C4-2B (cell line): ENCODE data around the gene MTRF1.

Experiments used
- ZFX ChIP-seq: fragments of 450-650 bp; IDR thresholded peaks from 2 replicates; pipeline ENCODE4 v1.6.1; 2017
- TF ChIP-seq, protein P1 (sequence below): fragments of 450-650 bp; conservative IDR thresholded peaks from 2 replicates; pipeline ENCODE4 v1.5.1; 2017; ENCODE audit warnings: mild to moderate bottlenecking

DNA sequence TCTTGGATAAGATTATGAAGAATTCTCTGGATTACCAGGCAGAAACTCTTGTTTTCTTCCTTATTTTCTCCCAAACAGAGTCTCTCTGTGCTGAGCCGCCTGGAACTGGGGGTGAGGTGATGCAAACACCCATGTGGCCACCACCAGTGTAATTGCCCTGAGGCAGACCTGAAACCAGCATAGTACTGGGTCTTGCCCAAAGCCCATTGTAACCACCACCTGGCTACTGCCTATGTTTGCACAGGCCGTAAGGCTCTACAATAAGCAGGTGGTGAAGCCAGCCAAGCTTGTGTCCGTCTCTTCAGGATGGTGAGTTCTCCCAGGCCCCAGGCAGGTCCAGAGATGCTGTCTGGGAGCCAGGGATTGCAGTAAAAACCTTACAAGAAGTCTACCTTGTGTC lies 50.1 kb downstream of the MTRF1 start:
- TF ChIP-seq, protein P1, sequence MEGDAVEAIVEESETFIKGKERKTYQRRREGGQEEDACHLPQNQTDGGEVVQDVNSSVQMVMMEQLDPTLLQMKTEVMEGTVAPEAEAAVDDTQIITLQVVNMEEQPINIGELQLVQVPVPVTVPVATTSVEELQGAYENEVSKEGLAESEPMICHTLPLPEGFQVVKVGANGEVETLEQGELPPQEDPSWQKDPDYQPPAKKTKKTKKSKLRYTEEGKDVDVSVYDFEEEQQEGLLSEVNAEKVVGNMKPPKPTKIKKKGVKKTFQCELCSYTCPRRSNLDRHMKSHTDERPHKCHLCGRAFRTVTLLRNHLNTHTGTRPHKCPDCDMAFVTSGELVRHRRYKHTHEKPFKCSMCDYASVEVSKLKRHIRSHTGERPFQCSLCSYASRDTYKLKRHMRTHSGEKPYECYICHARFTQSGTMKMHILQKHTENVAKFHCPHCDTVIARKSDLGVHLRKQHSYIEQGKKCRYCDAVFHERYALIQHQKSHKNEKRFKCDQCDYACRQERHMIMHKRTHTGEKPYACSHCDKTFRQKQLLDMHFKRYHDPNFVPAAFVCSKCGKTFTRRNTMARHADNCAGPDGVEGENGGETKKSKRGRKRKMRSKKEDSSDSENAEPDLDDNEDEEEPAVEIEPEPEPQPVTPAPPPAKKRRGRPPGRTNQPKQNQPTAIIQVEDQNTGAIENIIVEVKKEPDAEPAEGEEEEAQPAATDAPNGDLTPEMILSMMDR = no peak
- TF ChIP-seq ZFX = no peak
